ENCODE results near the gene CUL3. TPM values are rescaled to one million over a fixed set of nuclear protein-coding genes. Genes with fewer than 3 reads are reported as not detected.

The CUL3 gene
- total RNA-seq, 1 donor from 2014 or later, result 99.4 TPM

- Mint-ChIP-seq H3K4me3 (ENCODE audit: unreplicated experiment) (no peak overlapping the region), H3K4me1 (ENCODE audit: low read depth, unreplicated experiment) (peaks cover 20% of the 10 kb centered on the region), H3K36me3 (ENCODE audit: unreplicated experiment) (peaks cover 6% of the 10 kb centered on the region), H3K9me3 (ENCODE audit: unreplicated experiment) (peaks cover 4% of the 10 kb centered on the region), H3K27me3 (ENCODE audit: unreplicated experiment) (no peaks in the 10 kb centered on the region), H3K27ac (ENCODE audit: unreplicated experiment) (no peak overlapping the region)
- no peak for DNase-seq
- TF ChIP-seq, protein P1, sequence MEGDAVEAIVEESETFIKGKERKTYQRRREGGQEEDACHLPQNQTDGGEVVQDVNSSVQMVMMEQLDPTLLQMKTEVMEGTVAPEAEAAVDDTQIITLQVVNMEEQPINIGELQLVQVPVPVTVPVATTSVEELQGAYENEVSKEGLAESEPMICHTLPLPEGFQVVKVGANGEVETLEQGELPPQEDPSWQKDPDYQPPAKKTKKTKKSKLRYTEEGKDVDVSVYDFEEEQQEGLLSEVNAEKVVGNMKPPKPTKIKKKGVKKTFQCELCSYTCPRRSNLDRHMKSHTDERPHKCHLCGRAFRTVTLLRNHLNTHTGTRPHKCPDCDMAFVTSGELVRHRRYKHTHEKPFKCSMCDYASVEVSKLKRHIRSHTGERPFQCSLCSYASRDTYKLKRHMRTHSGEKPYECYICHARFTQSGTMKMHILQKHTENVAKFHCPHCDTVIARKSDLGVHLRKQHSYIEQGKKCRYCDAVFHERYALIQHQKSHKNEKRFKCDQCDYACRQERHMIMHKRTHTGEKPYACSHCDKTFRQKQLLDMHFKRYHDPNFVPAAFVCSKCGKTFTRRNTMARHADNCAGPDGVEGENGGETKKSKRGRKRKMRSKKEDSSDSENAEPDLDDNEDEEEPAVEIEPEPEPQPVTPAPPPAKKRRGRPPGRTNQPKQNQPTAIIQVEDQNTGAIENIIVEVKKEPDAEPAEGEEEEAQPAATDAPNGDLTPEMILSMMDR (IDR thresholded peaks at IDR 0.05; ENCODE audit: partially characterized antibody, unreplicated experiment), result no peak
Measured at GRCh38 chr2:224563537-224563936, 21.6 kb downstream of the CUL3 start.

DNA sequence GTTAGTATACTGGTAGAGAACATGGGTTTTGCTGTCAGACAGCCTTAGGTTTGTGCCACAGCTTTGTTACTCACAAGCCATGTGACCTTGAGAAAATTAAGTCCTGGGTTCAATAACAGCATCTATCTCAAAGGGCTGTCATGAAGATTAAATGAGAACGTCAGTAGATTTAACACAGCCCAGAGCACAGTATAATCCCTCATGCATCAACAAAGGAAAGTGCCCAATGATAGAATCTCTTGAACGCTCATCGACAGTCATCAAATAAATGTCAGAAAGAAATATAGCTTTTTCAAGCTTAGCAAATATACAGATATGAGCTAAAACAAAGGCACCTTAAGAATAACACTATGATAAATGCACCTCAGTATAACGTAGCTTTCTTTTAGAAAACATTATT is 22.3 kb downstream of the CUL3 start:
- Mint-ChIP-seq H3K36me3 (ENCODE audit: unreplicated experiment) (peaks cover 6% of the 10 kb centered on the region), H3K27ac (ENCODE audit: unreplicated experiment) (no peak overlapping the region), H3K27me3 (ENCODE audit: unreplicated experiment) (no peaks in the 10 kb centered on the region), H3K4me3 (ENCODE audit: unreplicated experiment) (no peak overlapping the region), H3K9me3 (ENCODE audit: unreplicated experiment) (peaks cover 2% of the 10 kb centered on the region), H3K4me1 (ENCODE audit: low read depth, unreplicated experiment) (peaks cover 18% of the 10 kb centered on the region)
- TF ChIP-seq, protein P1 (IDR thresholded peaks at IDR 0.05; ENCODE audit: partially characterized antibody, unreplicated experiment), result no peak
- DNase-seq, result no peak

DNA sequence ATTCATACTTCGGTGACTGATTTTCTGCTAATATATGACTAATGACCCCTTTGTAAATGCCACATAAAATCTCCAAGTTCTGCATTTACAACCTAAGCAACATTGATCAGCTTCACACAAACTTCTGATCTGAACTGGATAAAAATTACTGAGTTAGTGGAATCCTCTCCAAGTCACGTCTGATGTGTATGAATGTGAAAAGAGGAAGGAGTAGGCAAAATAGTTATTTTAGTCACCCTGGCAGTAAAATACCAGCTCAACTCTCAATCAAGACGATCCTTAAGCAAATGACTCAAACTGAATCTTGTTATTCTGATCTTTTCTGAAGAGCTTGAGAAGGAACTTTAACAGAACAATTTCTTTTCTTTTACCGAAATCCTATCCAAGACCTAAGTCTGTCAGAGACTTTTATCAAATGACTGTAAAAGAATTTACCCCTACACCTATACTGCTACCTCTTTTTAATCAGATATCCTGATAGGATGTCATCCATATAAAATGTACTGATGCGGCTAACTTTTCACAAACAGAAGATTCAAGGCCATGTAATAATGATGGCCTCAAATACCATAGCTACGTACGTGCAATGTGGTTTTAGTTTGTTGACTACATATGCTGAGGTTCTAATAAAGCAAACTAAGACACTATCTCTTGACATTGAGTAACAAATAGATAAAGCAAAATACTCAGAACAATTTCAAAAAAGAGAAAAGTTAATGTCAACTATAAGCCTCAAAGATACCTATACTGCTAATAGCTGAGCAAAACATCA is 23.7 kb downstream of the CUL3 start:
- TF ChIP-seq, protein P1 (IDR thresholded peaks at IDR 0.05; ENCODE audit: partially characterized antibody, unreplicated experiment), result no peak
- Mint-ChIP-seq H3K4me1 (ENCODE audit: low read depth, unreplicated experiment) (peaks cover 15% of the 10 kb centered on the region), H3K4me3 (ENCODE audit: unreplicated experiment) (no peak overlapping the region), H3K9me3 (ENCODE audit: unreplicated experiment) (no peaks in the 10 kb centered on the region), H3K27me3 (ENCODE audit: unreplicated experiment) (no peaks in the 10 kb centered on the region), H3K36me3 (ENCODE audit: unreplicated experiment) (peaks cover 6% of the 10 kb centered on the region), H3K27ac (ENCODE audit: unreplicated experiment) (no peak overlapping the region)
- no peak for DNase-seq

GRCh38 chr2:224560549-224560948 is 24.6 kb downstream of the CUL3 start:
- no peak for DNase-seq
- H3K36me3 Mint-ChIP-seq (ENCODE audit: unreplicated experiment), result no peaks in the 10 kb centered on the region
- H3K4me1 Mint-ChIP-seq (ENCODE audit: low read depth, unreplicated experiment), result peaks cover 13% of the 10 kb centered on the region
- no peaks in the 10 kb centered on the region for H3K27me3 Mint-ChIP-seq (ENCODE audit: unreplicated experiment)
- no peaks in the 10 kb centered on the region for H3K9me3 Mint-ChIP-seq (ENCODE audit: unreplicated experiment)
- no peak overlapping the region for H3K4me3 Mint-ChIP-seq (ENCODE audit: unreplicated experiment)
- no peak overlapping the region for H3K27ac Mint-ChIP-seq (ENCODE audit: unreplicated experiment)
- TF ChIP-seq, protein P1 (IDR thresholded peaks at IDR 0.05; ENCODE audit: partially characterized antibody, unreplicated experiment), result no peak

DNA sequence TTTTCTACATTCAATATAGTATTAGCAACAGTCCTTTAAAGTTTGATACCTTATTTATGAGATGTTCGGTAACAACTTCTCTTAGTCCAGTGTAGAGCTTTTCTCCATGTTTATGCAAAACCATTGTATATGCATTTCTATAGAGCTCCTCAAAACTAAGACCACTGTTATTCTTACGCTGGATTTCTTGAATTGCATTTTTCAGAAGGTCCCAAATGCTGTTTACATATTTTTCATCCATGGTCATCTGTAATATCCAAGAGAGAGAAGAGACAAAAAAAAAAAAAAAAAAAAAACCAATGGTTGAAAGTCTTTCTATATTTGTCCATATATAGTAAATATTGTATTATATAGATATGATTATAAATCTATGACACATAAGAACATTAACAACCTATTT is 27.6 kb downstream of the CUL3 start:
- Mint-ChIP-seq H3K4me3 (ENCODE audit: unreplicated experiment) (no peak overlapping the region), H3K36me3 (ENCODE audit: unreplicated experiment) (no peaks in the 10 kb centered on the region), H3K27ac (ENCODE audit: unreplicated experiment) (no peak overlapping the region), H3K9me3 (ENCODE audit: unreplicated experiment) (no peaks in the 10 kb centered on the region), H3K4me1 (ENCODE audit: low read depth, unreplicated experiment) (peaks cover 8% of the 10 kb centered on the region), H3K27me3 (ENCODE audit: unreplicated experiment) (no peaks in the 10 kb centered on the region)
- TF ChIP-seq, protein P1 (IDR thresholded peaks at IDR 0.05; ENCODE audit: partially characterized antibody, unreplicated experiment), result no peak
- DNase-seq, result no peak
